Measurements from ENCODE around the gene ARHGEF28.

GRCh38 chr5:73757416-73757815, 131.4 kb downstream of the ARHGEF28 start:
- TF ChIP-seq EP300 (conservative IDR thresholded peaks at IDR 0.05; ENCODE audit: poor library complexity, severe bottlenecking), result no peak
- TF ChIP-seq CTCF (IDR thresholded peaks at IDR 0.05; ENCODE audit: poor library complexity, severe bottlenecking), result no peak
- no peak for TF ChIP-seq RAD21 (conservative IDR thresholded peaks at IDR 0.05)
- no peak for TF ChIP-seq SMC3 (conservative IDR thresholded peaks at IDR 0.05; ENCODE audit: poor library complexity)
- TF ChIP-seq REST (IDR thresholded peaks at IDR 0.05; ENCODE audit: borderline replicate concordance), result no peak
- TF ChIP-seq TAF1 (IDR thresholded peaks at IDR 0.05; ENCODE audit: low read depth), result no peak
- TF ChIP-seq EZH2 (IDR thresholded peaks at IDR 0.05; ENCODE audit: borderline replicate concordance, insufficient read depth, low read length, poor library complexity, severe bottlenecking), result no peak
- TF ChIP-seq POLR2AphosphoS5 (IDR thresholded peaks at IDR 0.05), result no peak

All from neural cell (in vitro differentiated cells).